ENCODE measurements around the gene RPRD2. TPM values are rescaled to one million over a fixed set of nuclear protein-coding genes. Genes with fewer than 3 reads are reported as not detected.

The RPRD2 gene
- total RNA-seq, 4 donors from 2014 or later = 14.5 to 19.9 (median 16.3) TPM

DNA sequence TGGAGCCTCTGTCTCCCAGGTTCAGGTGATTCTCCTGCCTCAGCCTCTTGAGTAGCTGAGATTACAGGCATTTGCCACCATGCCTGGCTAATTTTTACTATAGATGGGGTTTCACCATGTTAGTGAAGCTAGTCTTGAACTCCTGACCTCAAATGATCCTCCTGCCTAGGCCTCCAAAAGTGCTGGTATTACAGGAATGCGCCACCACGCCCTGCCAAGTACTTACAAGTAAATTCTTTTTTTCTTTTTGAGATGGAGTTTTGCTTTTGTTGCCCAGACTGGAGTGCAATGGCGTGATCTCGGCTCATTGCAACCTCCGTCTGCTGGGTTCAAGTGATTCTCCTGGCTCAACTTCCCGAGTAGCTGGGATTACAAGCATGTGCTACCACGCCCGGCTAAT, 42.5 kb downstream of the RPRD2 start:
- TF ChIP-seq, protein P1, sequence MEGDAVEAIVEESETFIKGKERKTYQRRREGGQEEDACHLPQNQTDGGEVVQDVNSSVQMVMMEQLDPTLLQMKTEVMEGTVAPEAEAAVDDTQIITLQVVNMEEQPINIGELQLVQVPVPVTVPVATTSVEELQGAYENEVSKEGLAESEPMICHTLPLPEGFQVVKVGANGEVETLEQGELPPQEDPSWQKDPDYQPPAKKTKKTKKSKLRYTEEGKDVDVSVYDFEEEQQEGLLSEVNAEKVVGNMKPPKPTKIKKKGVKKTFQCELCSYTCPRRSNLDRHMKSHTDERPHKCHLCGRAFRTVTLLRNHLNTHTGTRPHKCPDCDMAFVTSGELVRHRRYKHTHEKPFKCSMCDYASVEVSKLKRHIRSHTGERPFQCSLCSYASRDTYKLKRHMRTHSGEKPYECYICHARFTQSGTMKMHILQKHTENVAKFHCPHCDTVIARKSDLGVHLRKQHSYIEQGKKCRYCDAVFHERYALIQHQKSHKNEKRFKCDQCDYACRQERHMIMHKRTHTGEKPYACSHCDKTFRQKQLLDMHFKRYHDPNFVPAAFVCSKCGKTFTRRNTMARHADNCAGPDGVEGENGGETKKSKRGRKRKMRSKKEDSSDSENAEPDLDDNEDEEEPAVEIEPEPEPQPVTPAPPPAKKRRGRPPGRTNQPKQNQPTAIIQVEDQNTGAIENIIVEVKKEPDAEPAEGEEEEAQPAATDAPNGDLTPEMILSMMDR (IDR thresholded peaks at IDR 0.05) = no peak
- DNase-seq (ENCODE audit: low spot score) (no peak), ATAC-seq (ENCODE audit: low FRiP score) (no peak)

DNA sequence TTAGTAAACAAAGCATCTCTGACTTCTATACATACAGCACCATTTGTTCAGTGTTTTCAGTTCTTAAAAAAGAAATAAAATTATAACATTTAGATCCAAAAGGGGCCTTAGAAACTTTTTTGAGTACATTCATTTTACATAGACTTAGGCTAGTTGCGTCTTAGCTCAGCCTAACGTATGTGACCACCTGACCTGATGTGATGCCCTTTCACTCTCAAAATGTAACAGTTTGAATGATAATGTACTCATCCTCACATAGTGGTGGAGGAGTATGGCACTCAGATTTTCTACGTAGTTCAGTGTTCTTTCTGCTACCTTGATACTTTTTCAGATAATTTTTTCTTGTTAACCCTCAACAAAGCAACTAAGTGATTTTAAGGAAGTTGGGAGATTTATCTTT, 43.4 kb downstream of the RPRD2 start:
- TF ChIP-seq, protein P1 (IDR thresholded peaks at IDR 0.05) = no peak
- ATAC-seq (ENCODE audit: low FRiP score) (no peak), DNase-seq (ENCODE audit: low spot score) (no peak)

DNA sequence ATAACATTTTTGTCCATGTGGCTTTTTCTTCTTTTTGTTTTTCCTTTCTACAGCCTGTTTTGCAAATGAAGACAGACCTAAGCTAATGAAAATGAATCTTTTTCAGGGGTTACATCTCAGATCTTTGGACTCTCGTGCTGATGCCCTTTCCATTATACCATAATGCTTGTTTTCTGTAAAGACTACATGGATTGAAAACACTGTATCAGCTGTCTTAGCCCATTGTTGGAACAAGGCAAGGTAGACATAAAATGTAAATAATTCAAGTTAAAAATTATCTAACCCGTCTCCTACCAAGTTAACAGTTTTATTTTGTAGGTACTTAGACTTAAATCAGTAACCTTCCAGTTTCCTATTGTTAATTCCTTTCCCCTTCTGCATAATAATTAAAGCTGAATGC, 44.9 kb downstream of the RPRD2 start:
- DNase-seq (ENCODE audit: low spot score) (no peak), ATAC-seq (ENCODE audit: low FRiP score) (no peak)
- TF ChIP-seq, protein P1 (IDR thresholded peaks at IDR 0.05) = no peak

DNA sequence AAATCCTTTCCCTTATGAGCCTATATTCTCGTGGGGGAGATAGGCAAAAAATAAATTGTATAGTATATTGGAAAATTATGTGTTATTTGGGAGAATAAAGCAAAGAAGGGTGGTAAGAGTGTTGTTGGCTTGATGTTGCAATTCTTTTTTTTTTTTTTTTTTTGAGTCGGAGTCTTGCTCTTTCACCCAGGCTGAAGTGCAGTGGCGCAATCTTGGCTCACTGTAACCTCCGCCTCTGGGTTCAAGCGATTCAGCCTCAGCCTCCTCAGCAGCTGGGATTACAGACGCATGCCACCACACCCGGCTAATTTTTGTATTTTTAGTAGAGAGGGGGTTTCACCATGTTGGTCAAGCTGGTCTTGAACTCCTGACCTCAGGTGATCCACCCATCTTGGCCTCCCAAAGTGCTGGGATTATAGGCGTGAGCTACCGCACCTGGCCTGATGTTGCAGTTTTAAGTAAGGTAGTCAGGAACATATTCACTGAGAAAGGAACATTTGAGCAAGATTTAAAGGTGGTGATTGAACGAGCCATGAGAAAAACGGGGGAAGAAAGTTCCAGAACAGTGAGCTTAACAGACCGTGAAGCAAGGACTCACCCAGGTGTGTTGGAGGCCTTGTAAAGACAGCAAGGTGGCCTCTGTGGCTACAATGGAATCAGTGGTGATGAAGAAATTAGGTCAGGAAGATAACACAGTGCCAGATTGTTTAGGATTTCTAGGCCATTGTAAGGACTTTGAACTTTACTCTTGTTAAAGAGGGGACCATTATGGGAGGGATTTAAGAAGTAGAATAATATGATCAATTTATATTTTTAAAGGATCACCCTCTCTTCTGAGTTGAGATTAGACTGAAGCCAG, 45.8 kb downstream of the RPRD2 start:
- no peak for ATAC-seq (ENCODE audit: low FRiP score)
- TF ChIP-seq, protein P1 (IDR thresholded peaks at IDR 0.05) = no peak

DNA sequence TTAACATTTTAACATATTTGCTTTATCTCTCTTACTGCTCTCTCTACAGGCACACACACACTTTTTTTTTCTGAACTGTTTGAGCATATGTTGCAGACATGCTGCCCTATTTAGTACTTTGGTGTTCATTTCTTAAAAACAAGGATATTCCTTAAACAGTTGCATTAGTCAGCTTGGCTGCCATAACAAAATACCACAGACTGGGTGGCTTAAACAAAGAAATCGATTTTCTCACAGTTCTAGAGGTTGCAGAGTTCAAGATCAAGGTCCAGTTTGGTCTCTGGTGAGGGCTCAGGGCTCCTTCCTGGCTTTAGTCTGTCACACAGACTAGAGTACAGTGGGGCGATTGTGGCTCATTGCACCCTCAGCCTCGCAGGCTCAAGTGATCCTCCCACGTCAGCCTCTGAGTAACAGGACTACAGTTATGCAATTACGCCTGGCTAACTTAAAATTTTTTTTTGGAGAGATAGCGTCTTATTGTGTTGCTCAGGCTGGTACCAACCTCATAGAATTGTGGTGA, 46.7 kb downstream of the RPRD2 start:
- peak; percentile 83 for ATAC-seq (ENCODE audit: low FRiP score)
- DNase-seq (ENCODE audit: low spot score) = no peak
- TF ChIP-seq, protein P1 (IDR thresholded peaks at IDR 0.05) = no peak

More for the DNA sequence above, 45.8 kb downstream of the RPRD2 start:
- DNase-seq (ENCODE audit: low spot score) = no peak

DNA sequence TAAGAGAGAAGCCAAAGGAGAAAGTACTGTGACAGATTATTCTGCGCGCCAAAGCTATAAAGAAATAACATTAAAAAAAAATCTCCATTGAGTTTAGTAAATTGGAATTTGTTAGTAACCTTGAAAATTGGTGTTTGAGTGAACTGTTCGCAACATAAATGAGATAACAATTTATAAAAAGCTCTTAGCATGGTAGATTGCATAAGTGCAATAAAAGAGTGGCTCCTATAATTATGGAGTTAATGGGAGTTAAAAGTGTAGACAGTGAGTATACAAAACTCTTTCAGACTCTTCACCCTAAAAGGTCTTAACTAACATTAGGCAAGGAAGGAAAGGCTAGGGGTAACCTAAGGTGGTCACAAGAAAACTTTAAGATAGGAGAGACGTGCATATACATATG, 50.6 kb downstream of the RPRD2 start:
- TF ChIP-seq, protein P1 (IDR thresholded peaks at IDR 0.05) = no peak
- no peak for ATAC-seq (ENCODE audit: low FRiP score)
- DNase-seq (ENCODE audit: low spot score) = no peak

DNA sequence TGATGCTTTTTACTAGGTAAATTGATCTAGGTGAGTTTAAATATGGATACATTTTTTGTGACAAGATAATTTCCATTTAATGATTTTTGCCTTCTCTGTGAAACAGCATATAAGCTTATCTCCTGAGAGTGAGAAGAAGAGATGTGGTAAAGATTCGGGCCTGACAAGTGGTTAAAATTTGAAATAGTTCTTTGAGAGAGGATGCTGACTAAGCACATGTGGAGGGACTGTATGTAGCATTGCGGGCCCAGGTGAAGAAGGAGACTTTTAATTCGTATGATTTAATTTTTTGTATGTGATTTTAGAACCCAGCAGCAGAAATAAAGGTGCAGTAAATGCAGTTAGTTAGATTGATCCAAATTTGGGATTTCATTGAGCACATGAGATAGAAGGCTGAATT, 51.9 kb downstream of the RPRD2 start:
- DNase-seq (ENCODE audit: low spot score) (no peak), ATAC-seq (ENCODE audit: low FRiP score) (no peak)
- TF ChIP-seq, protein P1 (IDR thresholded peaks at IDR 0.05) = no peak
